NCI-H2227 (cell line): ENCODE measurements around the gene GATD1.
"Not testable (repeated sequence)": the region's sequence is repeated elsewhere in the genome, so short reads cannot be mapped to it uniquely, and the experiment has no call there.

Experiments used
- DNase-seq: peaks from one replicate; lab custom pipeline; 2025; ENCODE audit not compliant: unreplicated experiment; lab: John Stamatoyannopoulos, UW

GATD1 gene

GRCh38 chr11:765025-765801 is 12.1 kb downstream of the GATD1 start:
- peak; percentile 66 for DNase-seq

GRCh38 chr11:764322-765024 is 12.8 kb downstream of the GATD1 start:
- DNase-seq, result no peak

- no peak for DNase-seq
These were observed 13.6 kb downstream of the GATD1 start for GRCh38 chr11:763549-764321.

GRCh38 chr11:763073-763463 is 14.2 kb downstream of the GATD1 start:
- no peak for DNase-seq

- DNase-seq, result peak; percentile 37
These were observed 14.7 kb downstream of the GATD1 start for GRCh38 chr11:762421-763072.

- no peak for DNase-seq
These were observed 15.7 kb downstream of the GATD1 start for GRCh38 chr11:761526-762108.

- no peak for DNase-seq
These were observed 17.1 kb downstream of the GATD1 start for GRCh38 chr11:760236-760635.

- no peak for DNase-seq
These were observed 27.6 kb downstream of the GATD1 start for GRCh38 chr11:749731-750130.

- no peak for DNase-seq
These were observed 29.3 kb downstream of the GATD1 start for GRCh38 chr11:748007-748359.

- peak; percentile 98 for DNase-seq
These were observed 29.9 kb downstream of the GATD1 start, which contains the start of gene TALDO1 for GRCh38 chr11:747158-748006. TSS of gene TALDO1 (plus strand) at chr11:747464. CDS start at chr11:747482, 18 bp downstream.

GRCh38 chr11:746289-747157 is 30.8 kb downstream of the GATD1 start:
- peak; percentile 75 for DNase-seq

GRCh38 chr11:745428-745827 is 31.9 kb downstream of the GATD1 start:
- DNase-seq, result no peak

GRCh38 chr11:742571-743201 is 34.6 kb downstream of the GATD1 start:
- DNase-seq, result no peak

- no peak for DNase-seq
These were observed 35.1 kb downstream of the GATD1 start for GRCh38 chr11:742156-742546.

GRCh38 chr11:737899-738298 is 39.4 kb downstream of the GATD1 start:
- DNase-seq, result not testable (repeated sequence)

- DNase-seq, result peak; percentile 28
These were observed 39.9 kb downstream of the GATD1 start for GRCh38 chr11:737366-737765.

- not testable (repeated sequence) for DNase-seq
These were observed 42.7 kb downstream of the GATD1 start for GRCh38 chr11:734541-734940.

GRCh38 chr11:733072-733471 is 44.2 kb downstream of the GATD1 start:
- no peak for DNase-seq
